Ovary (tissue), 3 donors: ENCODE results near the gene SMYD2.

ENCODE experiments used
- EP300 ChIP-seq: sonication (generic); formaldehyde crosslinking; IDR thresholded peaks from one replicate; pipeline ENCODE4 v1.6.1; 2017; ENCODE audit warnings: antibody characterized with exemption
- TF ChIP-seq, protein P1 (sequence below), 3 donors: fragments of 450-650 bp in 2 of 3; fragments of 200-600 bp in 1 of 3; IDR thresholded peaks; one replicate each; pipeline versions ENCODE4 v1.5.1 to v1.8.0; 2016 to 2022; ENCODE audit warnings: antibody characterized with exemption in 3 of 3, mild to moderate bottlenecking in 1 of 3
- donor health status: DM: no; HTN: no; CAD: no.

DNA sequence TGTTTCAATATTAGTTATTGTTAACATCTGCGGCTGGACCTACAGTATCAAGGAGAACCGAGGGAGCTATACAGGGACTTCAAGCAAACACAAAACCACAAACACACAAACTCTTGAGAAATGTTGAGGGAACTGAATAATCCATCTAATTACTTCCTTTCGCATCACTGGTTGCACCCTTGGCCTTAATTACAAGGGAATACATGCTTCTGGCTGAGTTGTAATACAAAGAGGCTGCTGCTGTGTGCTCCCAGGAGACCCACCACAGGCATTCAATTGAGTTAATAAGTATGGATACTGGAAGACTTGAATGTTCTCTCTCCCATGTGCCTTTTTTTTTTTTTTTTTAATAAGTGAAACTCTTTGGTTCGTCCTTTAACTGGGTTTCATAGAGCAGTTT, 16.8 kb upstream of the SMYD2 start:
- TF ChIP-seq, protein P1, sequence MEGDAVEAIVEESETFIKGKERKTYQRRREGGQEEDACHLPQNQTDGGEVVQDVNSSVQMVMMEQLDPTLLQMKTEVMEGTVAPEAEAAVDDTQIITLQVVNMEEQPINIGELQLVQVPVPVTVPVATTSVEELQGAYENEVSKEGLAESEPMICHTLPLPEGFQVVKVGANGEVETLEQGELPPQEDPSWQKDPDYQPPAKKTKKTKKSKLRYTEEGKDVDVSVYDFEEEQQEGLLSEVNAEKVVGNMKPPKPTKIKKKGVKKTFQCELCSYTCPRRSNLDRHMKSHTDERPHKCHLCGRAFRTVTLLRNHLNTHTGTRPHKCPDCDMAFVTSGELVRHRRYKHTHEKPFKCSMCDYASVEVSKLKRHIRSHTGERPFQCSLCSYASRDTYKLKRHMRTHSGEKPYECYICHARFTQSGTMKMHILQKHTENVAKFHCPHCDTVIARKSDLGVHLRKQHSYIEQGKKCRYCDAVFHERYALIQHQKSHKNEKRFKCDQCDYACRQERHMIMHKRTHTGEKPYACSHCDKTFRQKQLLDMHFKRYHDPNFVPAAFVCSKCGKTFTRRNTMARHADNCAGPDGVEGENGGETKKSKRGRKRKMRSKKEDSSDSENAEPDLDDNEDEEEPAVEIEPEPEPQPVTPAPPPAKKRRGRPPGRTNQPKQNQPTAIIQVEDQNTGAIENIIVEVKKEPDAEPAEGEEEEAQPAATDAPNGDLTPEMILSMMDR (IDR thresholded peaks at IDR 0.05) = no peak
- no peak for TF ChIP-seq EP300
